NCI-H524 (cell line): ENCODE data around the gene DNAJB2.
"Not testable (repeated sequence)": the region's sequence is repeated elsewhere in the genome, so short reads cannot be mapped to it uniquely, and the experiment has no call there.

Experiments used
- DNase-seq, 2 experiments: peaks; one replicate each; lab custom pipeline; 2025; lab: John Stamatoyannopoulos, UW

Gene DNAJB2

DNA sequence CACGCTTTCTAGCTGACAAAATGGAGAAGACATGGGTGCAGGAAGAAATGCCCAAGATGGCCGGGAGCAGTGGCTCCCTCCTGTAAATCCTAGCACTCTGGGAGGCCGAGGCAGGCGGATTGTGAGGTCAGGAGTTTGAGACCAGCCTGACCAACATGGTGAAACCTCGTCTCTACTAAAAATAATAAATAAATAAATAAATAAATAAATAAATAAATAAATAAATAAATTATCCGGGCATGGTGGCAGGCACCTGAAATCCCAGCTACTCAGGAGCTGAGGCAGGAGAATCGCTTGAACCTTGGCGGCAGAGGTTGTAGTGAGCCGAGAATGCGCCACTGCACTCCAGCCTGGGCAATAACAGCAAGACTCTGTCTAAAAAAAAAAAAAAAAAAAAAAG lies 20.2 kb upstream of the DNAJB2 start:
- not testable (repeated sequence) for DNase-seq

DNA sequence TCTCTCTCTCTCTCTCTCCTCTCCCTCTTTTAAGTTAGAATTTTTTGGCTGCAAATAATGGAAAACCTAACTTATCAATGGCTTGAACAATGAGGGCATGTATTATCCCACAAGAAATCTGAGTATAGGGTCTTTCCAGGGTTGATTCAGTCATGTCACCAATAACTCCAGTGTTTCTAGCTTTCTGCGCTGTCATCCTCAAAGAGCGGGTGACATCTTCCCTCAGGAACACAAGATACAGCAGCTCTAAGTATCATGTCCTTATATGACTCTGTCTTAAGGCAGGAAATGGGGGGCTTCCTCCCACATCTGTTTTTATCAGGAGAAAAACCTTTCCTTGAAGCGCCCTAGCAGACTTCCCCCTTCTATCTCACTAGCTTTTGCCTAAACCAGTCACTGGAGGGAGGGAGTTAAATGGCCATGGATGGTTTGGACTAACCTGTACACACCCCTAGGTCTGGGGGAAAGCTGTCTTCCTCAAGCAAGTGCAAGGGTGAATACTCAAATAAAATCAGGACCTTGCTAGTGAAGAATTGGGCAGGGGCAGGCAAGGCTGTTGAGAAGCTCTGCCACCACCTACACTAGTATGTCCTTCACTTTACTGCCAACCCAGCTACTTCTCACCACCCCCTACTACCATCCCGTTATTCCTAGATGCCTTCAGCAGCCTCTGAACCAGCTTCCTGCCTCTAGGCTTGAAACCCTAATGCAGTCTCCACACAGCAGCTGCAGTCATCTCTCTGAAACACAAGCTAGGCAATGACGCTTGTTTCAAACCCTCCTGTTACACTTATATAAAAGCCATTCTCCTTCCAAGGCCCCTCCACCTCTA lies 17.9 kb upstream of the DNAJB2 start:
- DNase-seq: no peak

DNA sequence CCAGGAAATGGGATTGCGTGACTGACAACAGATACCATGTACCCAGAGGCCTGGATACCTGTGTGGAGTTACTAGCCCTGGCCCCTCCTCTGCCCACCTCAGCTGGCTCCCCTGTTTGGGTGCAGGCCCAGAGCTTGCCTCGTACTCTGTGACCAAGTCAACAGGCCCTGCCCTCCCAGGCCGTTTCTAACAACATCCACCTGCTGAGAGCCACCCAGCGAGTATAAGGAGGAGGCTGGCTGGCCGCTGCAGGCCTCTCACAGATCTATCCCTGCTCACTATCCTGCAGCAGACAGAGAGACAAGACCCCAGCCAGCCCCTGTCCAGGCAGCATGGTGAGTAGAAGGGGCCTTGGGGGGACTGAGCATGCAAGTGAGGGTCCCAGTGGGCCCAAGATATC lies 12.9 kb upstream of the DNAJB2 start:
- no peak for DNase-seq

DNA sequence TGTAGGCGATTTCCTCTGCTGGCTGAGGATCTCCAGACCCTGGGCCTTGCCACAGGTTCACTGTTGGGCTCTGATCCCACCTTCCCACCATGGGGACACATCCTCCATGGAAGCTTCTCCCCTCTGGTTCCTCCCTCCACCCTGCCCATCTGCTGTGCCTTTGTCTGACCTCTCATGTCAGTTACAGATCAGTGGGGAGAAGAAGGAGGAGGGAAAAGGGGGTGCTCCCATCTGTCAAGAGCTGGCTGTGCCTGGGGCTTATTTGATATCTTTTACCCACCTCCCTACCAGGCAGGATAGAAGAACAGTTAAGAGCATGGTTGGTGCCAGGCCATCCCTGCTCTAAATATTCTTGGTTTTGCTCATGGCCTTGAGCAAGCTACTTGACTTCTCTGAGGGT lies 12.3 kb upstream of the DNAJB2 start:
- DNase-seq: peak in 1 of 2 experiments; percentile 76

DNA sequence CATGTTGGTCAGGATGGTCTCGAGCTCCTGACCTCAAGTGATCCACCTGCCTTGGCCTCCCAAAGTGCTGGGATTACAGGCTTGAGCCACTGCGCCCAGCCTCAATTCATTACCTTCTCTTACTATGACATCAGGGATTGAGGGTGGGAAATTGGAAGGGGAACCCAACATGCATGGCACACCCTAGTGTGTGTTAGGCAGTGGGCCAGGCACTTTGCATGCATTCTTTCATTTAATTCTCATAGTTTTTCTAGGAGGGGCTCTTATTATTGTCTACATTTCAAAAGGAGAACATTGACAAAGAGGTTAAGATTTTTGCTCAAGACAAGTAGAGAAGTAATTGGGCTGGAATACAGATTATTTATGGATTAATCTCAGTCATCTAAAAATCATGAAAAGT lies 10.9 kb upstream of the DNAJB2 start:
- no peak for DNase-seq

DNA sequence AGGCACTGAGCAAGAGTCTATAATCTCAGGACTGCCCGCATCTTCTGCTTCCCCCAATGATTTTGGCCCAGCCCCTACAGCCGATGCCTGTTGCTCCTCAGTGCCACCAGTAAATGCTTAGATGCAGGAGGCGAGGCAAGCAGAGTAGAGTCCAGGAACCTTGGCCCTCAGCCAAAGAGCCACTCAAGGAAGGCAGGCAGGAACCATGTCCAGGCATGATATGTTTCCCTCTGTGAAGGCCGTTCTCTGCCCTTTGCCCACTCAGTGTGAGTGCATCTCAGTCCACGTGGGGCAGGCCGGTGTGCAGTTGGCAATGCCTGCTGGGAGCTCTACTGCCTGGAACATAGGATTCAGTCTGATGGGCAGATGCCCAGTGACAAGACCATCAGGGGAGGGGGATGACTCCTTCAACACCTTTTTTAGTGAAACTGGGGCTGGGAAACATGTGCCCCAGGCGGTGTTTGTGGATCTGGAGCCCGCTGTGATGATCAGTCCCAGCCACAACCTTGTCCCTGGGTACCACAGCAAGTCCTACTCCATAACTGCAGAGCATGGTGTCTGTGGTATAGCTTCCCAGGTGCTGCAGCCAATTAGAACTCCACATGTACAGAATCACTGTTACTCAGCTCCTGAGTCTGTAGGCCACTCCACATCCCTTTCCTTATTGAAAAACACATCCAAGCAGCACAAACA lies 9.7 kb upstream of the DNAJB2 start:
- peak in 1 of 2 experiments; percentile 20 for DNase-seq

DNA sequence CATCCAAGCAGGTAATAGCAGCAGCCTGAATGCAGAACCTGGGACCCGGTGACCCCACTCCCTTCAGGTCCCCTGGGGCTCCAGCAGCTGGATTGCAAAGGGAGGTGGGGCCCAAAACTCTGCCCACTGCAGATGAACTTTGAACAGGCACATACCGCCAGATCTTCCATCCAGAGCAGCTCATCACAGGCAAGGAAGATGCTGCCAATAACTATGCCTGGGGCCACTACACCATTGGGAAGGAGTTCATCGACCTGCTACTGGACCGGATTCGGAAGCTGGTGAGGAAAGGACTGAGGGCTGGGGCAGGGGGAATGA lies 9.2 kb upstream of the DNAJB2 start:
- no peak for DNase-seq

DNA sequence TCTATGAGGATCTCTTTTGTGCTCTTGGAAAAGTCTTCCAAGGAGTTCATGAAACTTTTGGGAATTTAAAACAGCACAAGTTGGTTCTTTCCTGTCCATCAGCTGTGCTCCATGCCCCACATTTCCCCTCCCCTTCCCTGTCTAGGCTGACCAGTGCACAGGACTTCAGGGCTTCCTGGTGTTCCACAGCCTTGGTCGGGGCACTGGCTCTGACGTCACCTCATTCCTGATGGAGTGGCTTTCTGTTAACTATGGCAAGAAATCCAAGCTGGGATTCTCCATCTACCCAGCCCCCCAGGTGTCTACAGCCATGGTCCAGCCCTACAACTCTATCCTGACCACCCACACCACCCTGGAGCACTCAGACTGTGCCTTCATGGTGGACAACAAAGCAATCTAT lies 8.1 kb upstream of the DNAJB2 start:
- DNase-seq: no peak

DNA sequence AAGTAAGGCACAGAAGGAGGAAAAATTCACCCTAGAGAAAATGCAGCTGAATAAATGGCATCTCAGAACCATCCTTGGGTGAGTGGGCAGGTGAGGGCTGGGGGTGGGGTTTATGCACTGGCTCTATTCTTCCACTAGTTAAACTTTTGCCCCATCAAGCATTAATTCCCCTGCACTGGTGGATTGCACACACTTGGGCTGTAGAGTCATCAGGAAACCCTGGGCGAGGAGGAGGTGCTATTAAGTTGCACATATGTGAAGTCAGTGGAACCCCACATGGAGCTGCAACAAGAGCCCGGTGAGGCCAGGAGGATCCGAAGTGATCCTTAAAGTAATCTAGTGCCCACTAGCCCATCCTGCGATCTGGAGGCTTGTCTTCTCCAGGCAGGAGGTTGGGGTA lies 6.8 kb upstream of the DNAJB2 start:
- no peak for DNase-seq

DNA sequence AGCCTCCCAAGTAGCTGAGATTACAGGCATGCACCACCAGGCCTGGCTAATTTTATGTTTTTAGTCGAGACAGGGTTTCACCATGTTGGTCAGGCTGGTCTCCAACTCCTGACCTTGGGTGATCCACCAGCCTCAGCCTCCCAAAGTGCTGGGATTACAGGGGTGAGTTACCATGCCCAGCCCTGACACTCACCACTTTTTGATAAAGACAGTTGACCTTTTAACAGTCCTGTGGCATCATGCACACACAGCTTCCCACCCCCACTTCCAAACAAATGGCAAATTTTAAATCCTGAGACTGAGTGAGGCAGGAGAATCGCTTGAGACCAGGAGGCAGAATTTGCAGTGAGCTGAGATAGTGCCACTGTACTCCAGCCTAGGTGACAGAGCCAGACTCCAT lies 6.2 kb upstream of the DNAJB2 start:
- DNase-seq: peak; percentile 17 to 43

DNA sequence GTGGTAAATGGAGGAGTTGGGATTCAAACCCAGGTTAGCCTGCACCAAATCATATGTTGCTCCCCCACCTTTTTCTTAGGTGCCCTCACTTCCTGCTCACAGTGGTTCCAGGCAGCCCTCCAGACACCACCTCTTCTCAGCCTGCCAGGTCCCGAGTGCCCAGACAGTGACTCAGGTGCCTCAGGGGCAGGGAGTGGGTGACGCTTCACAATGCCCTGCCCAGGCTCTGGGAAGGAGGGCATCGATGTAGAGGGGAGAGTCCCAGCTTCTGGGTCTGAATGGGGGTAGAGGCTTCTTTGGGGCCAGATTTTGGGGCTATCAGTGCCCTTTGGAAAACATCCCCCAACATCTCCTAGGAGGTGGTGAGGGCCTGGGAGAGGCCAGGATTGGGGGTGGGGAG lies 5.2 kb upstream of the DNAJB2 start:
- DNase-seq: no peak

DNA sequence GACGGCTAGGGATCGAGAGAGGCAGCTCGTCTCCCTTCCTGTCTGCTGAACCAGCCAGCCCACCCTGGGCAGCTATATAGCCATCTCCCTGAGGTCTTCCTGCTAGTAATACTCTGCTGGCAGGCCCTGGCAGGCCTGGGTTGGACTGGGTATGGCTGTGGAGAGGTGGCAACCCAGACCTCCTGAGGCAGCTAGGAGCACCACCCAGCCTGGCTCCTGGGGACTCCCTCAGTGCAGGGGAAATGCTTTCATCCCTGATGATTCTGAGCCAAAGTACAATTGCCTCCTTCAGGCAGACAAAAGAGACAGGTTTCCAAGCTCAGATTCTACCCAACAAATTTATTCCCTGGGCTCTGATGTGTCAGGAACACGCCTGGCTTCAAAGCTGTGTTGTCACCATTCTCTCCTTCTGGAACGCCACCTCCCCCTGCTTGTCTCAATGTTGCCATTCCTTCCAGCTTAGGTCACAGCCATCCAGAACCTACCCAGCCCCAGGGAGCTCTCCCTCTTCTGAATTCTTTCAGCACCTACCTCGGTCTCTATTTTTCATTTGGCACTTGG lies 4.7 kb upstream of the DNAJB2 start:
- no peak for DNase-seq

DNA sequence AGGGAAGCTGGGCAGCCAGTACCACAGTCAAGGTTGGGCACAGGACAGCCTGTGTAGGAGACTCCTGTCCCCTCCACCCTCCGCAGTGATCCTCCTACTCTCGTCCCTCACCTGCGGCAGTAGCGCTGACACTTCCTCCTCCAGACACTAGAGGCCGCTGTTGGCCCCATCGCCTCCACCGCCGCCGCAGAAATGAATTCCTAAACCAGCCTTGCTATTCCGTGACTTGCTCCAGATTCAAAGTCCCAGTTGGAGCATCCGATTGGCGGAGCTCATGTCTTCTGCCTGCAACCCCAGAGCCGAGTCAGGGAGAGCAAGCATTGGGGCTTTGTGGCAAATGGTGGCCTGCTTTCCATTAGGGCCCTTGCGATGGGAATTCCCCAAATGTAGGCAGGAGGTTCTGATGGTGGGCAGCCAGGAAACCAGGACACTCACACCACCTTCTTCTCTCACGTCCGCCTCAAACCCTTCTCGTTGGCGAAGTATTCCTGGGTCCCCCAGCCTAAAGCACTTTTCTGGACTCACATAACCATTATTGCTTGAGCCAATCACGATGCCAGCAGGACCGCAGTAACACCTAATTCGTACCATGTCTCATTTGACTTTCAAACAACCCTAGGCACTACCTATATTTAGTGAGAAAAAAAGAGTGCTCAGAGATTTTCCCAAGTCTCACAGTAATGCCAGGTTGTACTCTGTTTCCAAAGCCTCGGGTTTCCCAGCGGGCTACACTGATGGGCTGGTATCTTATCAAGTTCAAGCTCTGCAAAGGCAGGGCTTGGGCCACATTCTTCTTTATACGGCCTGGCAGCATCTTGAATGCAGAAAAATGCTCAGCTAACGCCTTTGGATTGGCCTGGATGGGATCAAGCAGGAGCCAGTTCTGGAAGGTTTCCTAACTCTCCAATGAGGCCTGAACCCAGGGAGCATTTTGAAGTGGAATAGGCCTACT lies 1.2 kb upstream of the DNAJB2 start:
- peak; percentile 61 to 74 for DNase-seq

DNA sequence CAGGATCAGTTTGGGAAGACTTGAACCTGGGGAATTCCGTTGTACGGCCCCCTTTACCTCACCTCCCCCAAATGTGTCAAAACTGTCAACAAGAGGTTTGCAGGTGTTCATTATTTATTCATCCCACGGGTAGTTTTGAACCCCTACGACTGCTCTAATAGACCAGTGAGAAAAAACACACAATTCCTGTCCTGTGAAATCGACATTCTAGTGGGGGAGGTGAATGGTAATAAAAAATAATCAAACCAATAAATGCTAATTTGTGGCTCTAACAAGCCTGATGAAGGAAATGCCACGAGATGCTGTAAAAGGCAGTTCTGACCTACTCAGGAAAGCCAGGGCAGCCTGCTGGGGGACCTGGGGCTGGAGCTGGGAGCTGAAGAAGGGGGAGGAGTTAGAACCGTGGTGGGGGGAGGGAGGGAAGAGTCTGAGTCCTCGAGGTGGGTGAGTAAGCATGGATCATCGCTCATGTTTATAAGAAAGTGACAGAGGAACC lies 463 bp upstream of the DNAJB2 start:
- no peak for DNase-seq

DNA sequence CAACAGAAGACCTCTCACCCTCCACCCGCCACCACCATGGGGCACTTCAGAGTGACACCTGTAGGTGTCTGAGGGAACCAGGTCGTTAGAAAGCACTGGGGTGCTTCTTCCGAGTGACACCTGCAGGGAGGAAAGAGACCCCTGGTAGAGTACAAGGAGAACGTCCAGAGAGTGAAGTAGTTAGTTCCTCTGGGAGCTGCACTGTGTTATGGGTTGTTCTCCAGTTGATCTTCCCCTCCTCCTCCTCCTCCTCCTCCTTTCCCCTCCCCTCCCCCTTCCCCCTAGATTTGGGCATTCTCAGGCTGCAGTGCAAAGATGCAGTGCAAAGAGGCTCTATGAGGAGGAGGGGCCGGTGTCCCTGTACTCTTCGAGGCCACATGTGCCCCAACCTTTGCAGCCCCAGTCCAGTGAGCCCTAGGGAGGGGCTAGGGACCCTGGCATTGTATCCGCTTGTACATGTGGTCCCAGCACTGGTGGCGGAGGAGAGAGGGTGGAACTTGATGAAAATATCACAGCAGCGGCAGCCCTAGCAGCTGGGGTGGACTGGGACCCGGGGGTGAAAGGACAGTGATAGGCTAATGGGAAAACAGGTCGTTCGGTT lies 850 bp downstream of the DNAJB2 start:
- DNase-seq: no peak

DNA sequence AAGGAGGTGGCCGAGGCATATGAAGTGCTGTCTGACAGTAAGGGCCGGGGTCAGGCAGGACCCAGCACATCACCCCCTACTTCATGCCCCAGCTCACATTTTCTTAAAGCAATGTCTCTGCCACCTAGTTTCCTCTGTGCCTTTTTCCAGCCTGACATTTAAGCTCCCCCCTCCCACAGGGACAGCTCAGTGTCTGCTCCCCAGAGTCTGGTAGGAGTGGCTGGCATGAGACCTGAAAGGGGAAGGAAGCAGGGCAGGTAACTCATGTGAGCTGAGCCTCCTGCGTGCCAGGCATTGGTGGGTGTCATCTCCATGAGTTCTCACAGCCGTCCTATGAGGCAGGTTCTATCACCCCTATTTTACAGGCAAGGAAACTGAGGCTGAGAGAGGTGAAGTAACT lies 1.5 kb downstream of the DNAJB2 start:
- DNase-seq: no peak

DNA sequence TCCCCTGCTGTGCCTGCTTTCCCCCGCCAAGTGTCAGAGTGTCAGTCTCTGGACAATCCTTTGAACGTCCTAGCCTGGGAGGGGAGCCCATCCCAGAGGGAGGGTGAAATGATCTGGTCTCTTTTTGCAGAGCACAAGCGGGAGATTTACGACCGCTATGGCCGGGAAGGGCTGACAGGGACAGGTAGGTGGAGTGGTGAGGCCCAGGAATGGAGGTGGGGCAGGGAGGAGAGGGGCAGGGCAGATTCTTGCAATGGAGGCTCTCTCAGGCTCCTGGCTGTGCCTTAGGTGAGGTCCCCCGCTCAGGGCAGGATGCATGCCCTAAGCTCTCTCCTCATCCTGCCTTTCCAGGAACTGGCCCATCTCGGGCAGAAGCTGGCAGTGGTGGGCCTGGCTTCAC lies 2.4 kb downstream of the DNAJB2 start:
- no peak for DNase-seq

DNA sequence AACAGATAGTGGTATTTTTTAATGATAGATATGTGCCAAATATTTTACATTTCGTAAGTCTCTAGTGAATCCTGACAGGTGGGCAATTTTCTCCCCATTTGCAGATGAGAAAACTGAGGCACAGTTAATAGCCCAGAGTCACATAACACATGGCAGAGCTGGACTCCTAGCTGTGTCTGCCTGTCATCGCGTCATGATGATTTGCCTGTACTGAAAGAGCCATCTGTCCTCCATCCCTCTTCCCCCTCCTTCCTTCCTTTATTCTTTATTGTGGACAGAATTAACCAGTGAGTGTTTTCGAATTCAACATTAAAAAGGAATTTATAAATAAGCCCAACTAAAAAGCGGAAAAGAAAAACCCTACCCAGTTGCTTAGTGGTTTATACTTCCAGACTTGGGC lies 3.2 kb downstream of the DNAJB2 start:
- DNase-seq: no peak

DNA sequence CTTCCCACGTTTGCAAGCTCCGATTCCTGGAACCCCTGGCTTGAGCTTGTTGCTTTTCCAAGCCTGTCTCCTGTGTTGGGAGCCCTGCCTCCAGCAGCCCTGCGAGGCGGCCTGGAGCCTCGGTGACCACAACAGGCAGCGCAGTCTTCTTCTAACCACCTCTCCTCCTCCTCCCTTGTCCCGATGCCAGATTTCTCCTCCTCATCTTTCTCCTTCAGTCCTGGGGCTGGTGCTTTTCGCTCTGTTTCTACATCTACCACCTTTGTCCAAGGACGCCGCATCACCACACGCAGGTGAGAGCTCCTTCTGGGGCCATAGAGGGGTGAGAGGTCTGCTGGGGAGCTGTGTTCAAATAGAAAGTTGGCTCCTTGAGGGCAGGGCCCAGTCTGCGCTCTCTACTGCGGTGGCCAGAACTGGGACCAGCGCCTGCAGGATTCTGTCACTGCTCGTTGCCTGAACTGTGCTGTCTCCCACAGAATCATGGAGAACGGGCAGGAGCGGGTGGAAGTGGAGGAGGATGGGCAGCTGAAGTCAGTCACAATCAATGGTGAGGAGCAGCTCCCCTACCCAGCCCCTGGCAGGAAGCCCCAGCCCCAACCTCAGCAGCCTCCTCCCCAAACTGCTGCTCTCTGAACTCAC lies 3.9 kb downstream of the DNAJB2 start:
- DNase-seq: no peak

DNA sequence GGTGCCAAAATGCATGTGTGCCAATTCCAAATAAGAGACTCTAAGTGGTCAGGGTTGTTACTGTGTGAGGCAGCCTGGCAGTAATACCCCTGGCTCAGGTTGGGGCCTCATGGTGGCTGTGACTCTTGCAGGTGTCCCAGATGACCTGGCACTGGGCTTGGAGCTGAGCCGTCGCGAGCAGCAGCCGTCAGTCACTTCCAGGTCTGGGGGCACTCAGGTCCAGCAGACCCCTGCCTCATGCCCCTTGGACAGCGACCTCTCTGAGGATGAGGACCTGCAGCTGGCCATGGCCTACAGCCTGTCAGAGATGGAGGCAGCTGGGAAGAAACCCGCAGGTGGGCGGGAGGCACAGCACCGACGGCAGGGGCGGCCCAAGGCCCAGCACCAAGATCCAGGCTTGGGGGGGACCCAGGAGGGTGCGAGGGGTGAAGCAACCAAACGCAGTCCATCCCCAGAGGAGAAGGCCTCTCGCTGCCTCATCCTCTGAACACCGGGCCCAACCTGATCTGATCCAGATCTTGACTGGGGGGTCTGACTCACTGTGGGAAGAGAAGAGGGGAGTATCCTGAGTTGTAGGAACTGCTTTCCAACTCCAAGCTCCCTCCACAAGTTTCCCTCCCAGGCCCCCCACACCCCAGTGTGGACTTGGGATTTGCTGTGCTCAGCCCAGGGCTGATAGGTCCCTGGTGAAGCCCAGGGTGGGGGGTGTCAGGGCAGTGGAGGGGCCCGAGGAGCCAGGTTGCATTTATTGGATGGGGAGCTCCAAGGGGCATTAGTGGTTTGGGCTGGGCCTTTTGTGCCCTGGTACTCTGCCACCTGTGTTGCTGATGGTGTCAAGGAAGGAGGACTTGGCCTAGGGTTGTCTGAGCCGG lies 5.6 kb downstream of the DNAJB2 start:
- DNase-seq: no peak
